Esophagus muscularis mucosa (tissue), 4 donors: Measurements from ENCODE around the gene FREM1. TPM values are rescaled to one million over a fixed set of nuclear protein-coding genes. Genes with fewer than 3 reads are reported as not detected.

ENCODE experiments used
- DNase-seq: peaks from one replicate; pipeline ENCODE4 v3.0.0-alpha.2; 2017; ENCODE audit errors: extremely low spot score
- H3K27ac ChIP-seq, 4 donors: fragments of 200-600 bp; sonication (generic); replicated peaks in 1 of 4; 1 replicate in 3 of 4; 2 replicates in 1 of 4; pipeline ENCODE4 v1.5.1; 2016 to 2019; ENCODE audit warnings: mild to moderate bottlenecking in 1 of 4
- H3K27me3 ChIP-seq, 4 donors: fragments of 200-600 bp; sonication (generic); one replicate each; pipeline versions ENCODE4 v1.5.1 to v1.6.0; 2016 to 2019
- H3K36me3 ChIP-seq, 4 donors: fragments of 200-600 bp; sonication (generic); one replicate each; pipeline ENCODE4 v1.5.1; 2016 to 2019
- H3K4me1 ChIP-seq, 4 donors: fragments of 200-600 bp; sonication (generic); one replicate each; pipeline ENCODE4 v1.5.1; 2016 to 2019
- H3K4me3 ChIP-seq, 4 donors: fragments of 200-600 bp; sonication (generic); 1 replicate in 2 of 4; 2 replicates in 2 of 4; pipeline ENCODE4 v1.5.1; 2016 to 2019; ENCODE audit warnings: mild to moderate bottlenecking in 4 of 4, moderate library complexity in 1 of 4
- H3K9me3 ChIP-seq, 4 donors: fragments of 200-600 bp; sonication (generic); 1 replicate in 3 of 4; 2 replicates in 1 of 4; pipeline ENCODE4 v1.5.1; 2016 to 2019
- CTCF ChIP-seq, 3 experiments: fragments of 200-600 bp in 2 of 3; fragments of 450-650 bp in 1 of 3; sonication (generic) in 2 of 3; IDR thresholded peaks; one replicate each; pipeline ENCODE4 v1.5.1; 2017 to 2019; ENCODE audit warnings: antibody characterized with exemption in 3 of 3, mild to moderate bottlenecking in 2 of 3, moderate library complexity in 1 of 3
- EP300 ChIP-seq: sonication (generic); formaldehyde crosslinking; IDR thresholded peaks from one replicate; pipeline ENCODE4 v1.6.1; 2017; ENCODE audit warnings: antibody characterized with exemption
- POLR2A ChIP-seq: fragments of 450-650 bp; IDR thresholded peaks from one replicate; pipeline ENCODE4 v1.6.1; 2017; ENCODE audit warnings: antibody characterized with exemption, moderate library complexity, mild to moderate bottlenecking, low read depth
- POLR2AphosphoS5 ChIP-seq, 2 donors: sonication (generic); formaldehyde crosslinking; IDR thresholded peaks; one replicate each; pipeline ENCODE4 v1.6.1; 2017; ENCODE audit warnings: antibody characterized with exemption in 2 of 2
- whole genome bisulfite sequencing: methylation state at CpG from one replicate; pipeline ENCODE4 v1.1.5; 2018; 5-methylcytosine and 5-hydroxymethylcytosine counted together
- intact Hi-C: fragments of 100-400 bp; cut with DNase I; formaldehyde crosslinking; loops from one replicate; pipeline ENCODE4 v1.15.1; 2023
- total RNA-seq, 4 donors: library from RNA; depleted of rRNA; stranded (reverse); fragments of >200 nt; gene quantifications; one replicate each; pipeline versions ENCODE4 v1.1.0 to v1.2.1, GENCODE V29; 2016

The FREM1 gene
- total RNA-seq, 4 donors from 2014 or later: 0.58 to 3.5 (median 1.9) TPM

- intact Hi-C loops: no loop called here
- Histone ChIP-seq H3K9me3 (no peaks in the 10 kb centered on the region), H3K27ac (no peak overlapping the region), H3K4me1 (peaks cover 0 to 18% (median 5%) of the 10 kb centered on the region in 4 donors), H3K36me3 (no peaks in the 10 kb centered on the region), H3K4me3 (no peak overlapping the region), H3K27me3 (no peaks in the 10 kb centered on the region)
- 94% methylated on average over 1 of the region's 1 CpG for WGBS
- no peak for DNase-seq
- TF ChIP-seq EP300 (no peak), CTCF (IDR thresholded peaks at IDR 0.05) (no peak)
Observed at GRCh38 chr9:14902561-14902960, 7.7 kb downstream of the FREM1 start.

GRCh38 chr9:14899815-14900193 is 10.4 kb downstream of the FREM1 start:
- Histone ChIP-seq H3K4me3 (no peak overlapping the region), H3K27ac (no peak overlapping the region), H3K9me3 (no peaks in the 10 kb centered on the region), H3K4me1 (no peaks in the 10 kb centered on the region), H3K27me3 (no peaks in the 10 kb centered on the region), H3K36me3 (no peaks in the 10 kb centered on the region)
- TF ChIP-seq POLR2A (no peak), EP300 (no peak), POLR2AphosphoS5 (IDR thresholded peaks at IDR 0.05) (no peak), CTCF (IDR thresholded peaks at IDR 0.05) (no peak)
- intact Hi-C loops: no loop called here
- WGBS: 85% methylated on average over 4 of the region's 4 CpGs
- DNase-seq: no peak

- WGBS: 81% methylated on average over 6 of the region's 6 CpGs
- no peak overlapping the region for H3K27ac ChIP-seq
- no peak for TF ChIP-seq POLR2AphosphoS5 (IDR thresholded peaks at IDR 0.05)
- no peak for TF ChIP-seq EP300
- no peak for TF ChIP-seq POLR2A
- no peak for TF ChIP-seq CTCF (IDR thresholded peaks at IDR 0.05)
- DNase-seq: no peak
- H3K36me3 ChIP-seq: no peaks in the 10 kb centered on the region
- H3K4me3 ChIP-seq: no peak overlapping the region
- no peaks in the 10 kb centered on the region for H3K4me1 ChIP-seq
- intact Hi-C loops: no loop called here
- no peaks in the 10 kb centered on the region for H3K27me3 ChIP-seq
- no peaks in the 10 kb centered on the region for H3K9me3 ChIP-seq
Observed at GRCh38 chr9:14899042-14899814, 11.0 kb downstream of the FREM1 start.

GRCh38 chr9:14895806-14896205 is 14.4 kb downstream of the FREM1 start:
- Histone ChIP-seq H3K27me3 (no peaks in the 10 kb centered on the region), H3K4me3 (no peak overlapping the region), H3K36me3 (no peaks in the 10 kb centered on the region), H3K9me3 (no peaks in the 10 kb centered on the region), H3K4me1 (no peaks in the 10 kb centered on the region), H3K27ac (no peak overlapping the region)
- no peak for TF ChIP-seq CTCF (IDR thresholded peaks at IDR 0.05)
- TF ChIP-seq POLR2AphosphoS5 (IDR thresholded peaks at IDR 0.05): no peak
- TF ChIP-seq EP300: no peak
- TF ChIP-seq POLR2A: no peak
- intact Hi-C loops: no loop called here
- 71% methylated on average over 1 of the region's 1 CpG for WGBS
- no peak for DNase-seq

- no peaks in the 10 kb centered on the region for H3K4me1 ChIP-seq
- no peak for TF ChIP-seq EP300
- TF ChIP-seq POLR2A: no peak
- no peak for TF ChIP-seq POLR2AphosphoS5 (IDR thresholded peaks at IDR 0.05)
- no peak for TF ChIP-seq CTCF (IDR thresholded peaks at IDR 0.05)
- H3K36me3 ChIP-seq: no peaks in the 10 kb centered on the region
- H3K9me3 ChIP-seq: no peaks in the 10 kb centered on the region
- DNase-seq: no peak
- WGBS: 100% methylated on average over 1 of the region's 1 CpG
- no peak overlapping the region for H3K27ac ChIP-seq
- H3K27me3 ChIP-seq: no peaks in the 10 kb centered on the region
- no peak overlapping the region for H3K4me3 ChIP-seq
- intact Hi-C loops: no loop called here
Observed at GRCh38 chr9:14893280-14893679, 16.9 kb downstream of the FREM1 start.
